MM.1S (cell line): ENCODE data around the gene ALPG.
A peak's percentile ranks its signal among the peaks of the same experiment; 100 is the strongest.
"Not testable (repeated sequence)": the region's sequence is repeated elsewhere in the genome, so short reads cannot be mapped to it uniquely, and the experiment has no call there.

Source experiments
- DNase-seq: peaks from one replicate; pipeline ENCODE4 v3.0.0-alpha.2; 2015
- H2AFZ ChIP-seq: fragments of 300-600 bp; sonication (generic); 2 replicates; pipeline ENCODE4 v1.6.0; 2016; ENCODE audit warnings: antibody characterized with exemption, low read length
- H3F3A ChIP-seq: fragments of 300-600 bp; sonication (generic); 2 replicates; pipeline ENCODE4 v1.6.1; 2016; ENCODE audit warnings: mild to moderate bottlenecking, antibody characterized with exemption, low read length, moderate library complexity, mixed read lengths; ENCODE audit not compliant: insufficient read depth
- H3K27ac ChIP-seq: fragments of 300-600 bp; sonication (generic); 2 replicates; pipeline ENCODE4 v1.5.1; 2016; ENCODE audit warnings: mild to moderate bottlenecking, low read length
- H3K27me3 ChIP-seq: fragments of 300-600 bp; sonication (generic); replicated peaks from 2 replicates; pipeline ENCODE4 v1.6.0; 2016; ENCODE audit warnings: low read length; ENCODE audit not compliant: insufficient read depth
- H3K36me3 ChIP-seq: fragments of 300-600 bp; sonication (generic); replicated peaks from 2 replicates; pipeline ENCODE4 v1.6.1; 2016; ENCODE audit warnings: mild to moderate bottlenecking, low read length, mixed read lengths; ENCODE audit not compliant: insufficient read depth
- H3K4me1 ChIP-seq: fragments of 300-600 bp; sonication (generic); 2 replicates; pipeline ENCODE4 v1.6.1; 2016; ENCODE audit warnings: low read length, mixed read lengths
- H3K4me2 ChIP-seq: fragments of 300-600 bp; sonication (generic); 2 replicates; pipeline ENCODE4 v1.6.0; 2016; ENCODE audit warnings: low read depth, low read length
- H3K4me3 ChIP-seq: fragments of 300-600 bp; sonication (generic); 2 replicates; pipeline ENCODE4 v1.5.1; 2016; ENCODE audit warnings: low read length, mixed read lengths
- H3K79me2 ChIP-seq: fragments of 300-600 bp; sonication (generic); 2 replicates; pipeline ENCODE4 v1.6.1; 2016; ENCODE audit warnings: mixed run types, low read length, mixed read lengths
- H3K9ac ChIP-seq: fragments of 300-600 bp; sonication (generic); 2 replicates; pipeline ENCODE4 v1.6.1; 2016; ENCODE audit warnings: low read length, mixed read lengths
- H3K9me2 ChIP-seq: fragments of 300-600 bp; sonication (generic); replicated peaks from 2 replicates; pipeline ENCODE4 v1.6.1; 2016; ENCODE audit warnings: mild to moderate bottlenecking, low read length, mixed read lengths; ENCODE audit not compliant: insufficient read depth
- H3K9me3 ChIP-seq: fragments of 300-600 bp; sonication (generic); replicated peaks from 2 replicates; pipeline ENCODE4 v1.6.1; 2016; ENCODE audit warnings: mild to moderate bottlenecking, low read length, mixed read lengths; ENCODE audit not compliant: insufficient read depth
- H4K20me1 ChIP-seq: fragments of 300-600 bp; sonication (generic); 2 replicates; pipeline ENCODE4 v1.6.1; 2016; ENCODE audit warnings: mild to moderate bottlenecking, low read length, moderate library complexity, mixed read lengths; ENCODE audit not compliant: insufficient read depth
- EZH2 ChIP-seq: fragments of 300-600 bp; sonication (generic); optimal IDR thresholded peaks from 2 replicates; pipeline ENCODE3; 2017; ENCODE audit warnings: low read depth, mild to moderate bottlenecking, antibody characterized with exemption, low read length, mixed read lengths
- TF ChIP-seq, protein P1 (sequence below): fragments of 300-600 bp; sonication (generic); IDR thresholded peaks from 2 replicates; pipeline ENCODE4 v1.5.1; 2016; ENCODE audit warnings: antibody characterized with exemption, low read length, mixed read lengths

The ALPG gene

DNA sequence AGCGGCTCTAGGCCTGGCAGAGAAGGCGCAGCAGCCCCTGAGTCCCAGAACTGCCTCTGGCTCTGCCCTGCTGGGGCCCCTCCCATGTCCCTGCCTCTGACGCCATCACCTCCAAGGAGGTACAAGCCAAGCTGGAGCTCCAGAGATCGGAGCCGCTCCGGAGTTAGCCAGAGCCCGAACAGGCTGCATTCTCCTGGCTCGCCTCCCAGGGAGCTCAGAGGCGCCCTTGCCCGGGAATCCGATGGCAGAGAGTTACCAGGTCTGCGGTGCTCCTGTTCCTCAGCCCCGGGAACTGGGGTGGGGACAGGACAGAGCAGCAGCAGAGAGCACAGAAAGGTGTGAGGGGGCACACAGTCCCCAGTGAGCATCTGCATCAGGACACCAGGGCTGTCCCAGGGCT, 36.4 kb downstream of the ALPG start:
- not testable (repeated sequence) for H3K27me3 ChIP-seq, H4K20me1 ChIP-seq, H3K4me1 ChIP-seq, H3F3A ChIP-seq, H3K9me2 ChIP-seq, H3K27ac ChIP-seq, H3K9ac ChIP-seq, H3K4me2 ChIP-seq, H3K4me3 ChIP-seq, H3K36me3 ChIP-seq, H2AFZ ChIP-seq, H3K79me2 ChIP-seq, H3K9me3 ChIP-seq, DNase-seq

DNA sequence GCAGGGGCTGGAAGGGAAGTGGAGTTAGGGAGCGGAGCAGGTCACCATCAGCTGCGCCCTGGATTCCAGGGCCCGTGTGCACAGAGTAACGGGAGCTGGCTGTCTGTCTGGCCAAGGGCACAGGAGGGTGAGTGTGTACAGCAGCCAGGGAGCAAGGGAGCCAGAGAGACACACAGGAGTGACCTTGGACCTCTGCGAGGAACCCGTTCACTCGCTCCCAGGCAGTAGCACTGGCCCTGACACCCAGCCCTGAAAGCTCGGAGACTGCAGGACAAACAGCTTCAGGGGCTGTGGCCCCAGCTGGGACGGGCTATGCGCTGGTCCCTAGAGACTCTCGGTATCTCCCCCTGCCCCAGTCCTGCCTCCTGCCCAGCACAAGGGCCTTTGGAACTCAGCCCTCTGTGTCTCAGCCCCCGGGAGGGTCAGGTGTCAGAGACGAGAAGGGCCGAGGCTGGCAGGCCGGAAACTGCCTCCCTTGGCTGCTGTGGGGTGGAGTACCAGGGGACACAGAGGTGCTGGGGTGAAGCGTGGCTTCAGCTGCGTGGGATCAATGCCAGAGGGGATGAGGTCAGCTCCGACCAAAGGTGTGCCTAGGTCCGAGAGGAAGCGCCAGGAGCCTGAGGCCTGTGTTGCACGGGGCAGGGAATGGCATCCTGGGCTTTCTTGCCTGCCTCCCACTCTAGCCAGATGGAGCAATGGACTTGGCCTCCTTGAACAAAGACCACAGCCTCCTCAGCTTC, 37.2 kb downstream of the ALPG start:
- H3K27ac ChIP-seq = not testable (repeated sequence)

DNA sequence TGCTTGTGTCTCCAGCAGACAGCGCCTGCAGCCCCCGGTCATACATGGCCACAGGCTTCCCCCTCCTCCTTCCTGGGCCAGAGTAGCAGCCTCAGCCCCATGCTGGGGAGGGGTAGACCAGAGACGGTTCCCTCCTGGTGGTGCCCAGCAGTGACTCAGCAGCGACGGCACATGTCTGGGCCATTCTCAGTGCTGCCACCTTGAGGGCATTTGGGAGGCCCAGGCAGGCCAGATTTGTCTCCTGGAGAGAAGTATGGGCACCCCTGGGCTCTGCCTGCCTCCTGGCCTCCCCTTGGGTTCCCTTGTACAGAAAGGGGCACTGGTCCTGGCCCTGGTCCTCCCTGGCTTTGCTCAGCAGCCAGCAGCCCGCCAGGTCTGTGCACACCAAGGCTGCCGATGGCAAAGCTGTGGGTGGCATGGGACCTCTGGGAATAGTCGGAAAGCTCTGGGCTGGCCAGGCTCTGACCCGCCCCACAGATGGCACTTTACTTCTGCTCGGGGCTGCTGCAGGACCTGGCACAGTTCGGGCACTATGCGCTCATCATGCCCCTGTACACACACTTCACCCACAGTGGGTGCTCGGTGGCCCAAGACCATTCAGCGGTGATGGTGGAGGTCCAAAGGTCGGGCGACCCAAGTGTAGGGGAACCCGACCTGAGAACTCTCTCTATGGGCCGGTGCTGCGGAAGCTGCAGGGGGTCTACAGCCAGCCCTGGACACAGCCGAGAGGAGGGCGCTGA, 37.9 kb downstream of the ALPG start:
- no peaks in the 10 kb centered on the region for H3K27me3 ChIP-seq
- H3K27ac ChIP-seq = no peak overlapping the region
- peak overlapping the region; percentile 65 for H2AFZ ChIP-seq
- H3K4me1 ChIP-seq = no peaks in the 10 kb centered on the region
- no peaks in the 10 kb centered on the region for H4K20me1 ChIP-seq
- no peak overlapping the region for H3K4me2 ChIP-seq
- H3K4me3 ChIP-seq = no peak overlapping the region
- H3K9me3 ChIP-seq = no peaks in the 10 kb centered on the region
- H3K9me2 ChIP-seq = no peaks in the 10 kb centered on the region
- TF ChIP-seq, protein P1, sequence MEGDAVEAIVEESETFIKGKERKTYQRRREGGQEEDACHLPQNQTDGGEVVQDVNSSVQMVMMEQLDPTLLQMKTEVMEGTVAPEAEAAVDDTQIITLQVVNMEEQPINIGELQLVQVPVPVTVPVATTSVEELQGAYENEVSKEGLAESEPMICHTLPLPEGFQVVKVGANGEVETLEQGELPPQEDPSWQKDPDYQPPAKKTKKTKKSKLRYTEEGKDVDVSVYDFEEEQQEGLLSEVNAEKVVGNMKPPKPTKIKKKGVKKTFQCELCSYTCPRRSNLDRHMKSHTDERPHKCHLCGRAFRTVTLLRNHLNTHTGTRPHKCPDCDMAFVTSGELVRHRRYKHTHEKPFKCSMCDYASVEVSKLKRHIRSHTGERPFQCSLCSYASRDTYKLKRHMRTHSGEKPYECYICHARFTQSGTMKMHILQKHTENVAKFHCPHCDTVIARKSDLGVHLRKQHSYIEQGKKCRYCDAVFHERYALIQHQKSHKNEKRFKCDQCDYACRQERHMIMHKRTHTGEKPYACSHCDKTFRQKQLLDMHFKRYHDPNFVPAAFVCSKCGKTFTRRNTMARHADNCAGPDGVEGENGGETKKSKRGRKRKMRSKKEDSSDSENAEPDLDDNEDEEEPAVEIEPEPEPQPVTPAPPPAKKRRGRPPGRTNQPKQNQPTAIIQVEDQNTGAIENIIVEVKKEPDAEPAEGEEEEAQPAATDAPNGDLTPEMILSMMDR = peak; percentile 52
- TF ChIP-seq EZH2 = no peak
- no peaks in the 10 kb centered on the region for H3F3A ChIP-seq
- no peaks in the 10 kb centered on the region for H3K36me3 ChIP-seq
- H3K9ac ChIP-seq = no peak overlapping the region
- DNase-seq = peak; percentile 57
- H3K79me2 ChIP-seq = no peaks in the 10 kb centered on the region

More for the DNA sequence above, 37.2 kb downstream of the ALPG start:
- H2AFZ ChIP-seq = peak overlapping the region; percentile 65
- not testable (repeated sequence) for H3K4me1 ChIP-seq, H3K9me2 ChIP-seq, H4K20me1 ChIP-seq, H3K36me3 ChIP-seq, H3K9ac ChIP-seq, DNase-seq, H3K9me3 ChIP-seq, H3K79me2 ChIP-seq, H3K27me3 ChIP-seq, H3K4me3 ChIP-seq, H3F3A ChIP-seq, H3K4me2 ChIP-seq

DNA sequence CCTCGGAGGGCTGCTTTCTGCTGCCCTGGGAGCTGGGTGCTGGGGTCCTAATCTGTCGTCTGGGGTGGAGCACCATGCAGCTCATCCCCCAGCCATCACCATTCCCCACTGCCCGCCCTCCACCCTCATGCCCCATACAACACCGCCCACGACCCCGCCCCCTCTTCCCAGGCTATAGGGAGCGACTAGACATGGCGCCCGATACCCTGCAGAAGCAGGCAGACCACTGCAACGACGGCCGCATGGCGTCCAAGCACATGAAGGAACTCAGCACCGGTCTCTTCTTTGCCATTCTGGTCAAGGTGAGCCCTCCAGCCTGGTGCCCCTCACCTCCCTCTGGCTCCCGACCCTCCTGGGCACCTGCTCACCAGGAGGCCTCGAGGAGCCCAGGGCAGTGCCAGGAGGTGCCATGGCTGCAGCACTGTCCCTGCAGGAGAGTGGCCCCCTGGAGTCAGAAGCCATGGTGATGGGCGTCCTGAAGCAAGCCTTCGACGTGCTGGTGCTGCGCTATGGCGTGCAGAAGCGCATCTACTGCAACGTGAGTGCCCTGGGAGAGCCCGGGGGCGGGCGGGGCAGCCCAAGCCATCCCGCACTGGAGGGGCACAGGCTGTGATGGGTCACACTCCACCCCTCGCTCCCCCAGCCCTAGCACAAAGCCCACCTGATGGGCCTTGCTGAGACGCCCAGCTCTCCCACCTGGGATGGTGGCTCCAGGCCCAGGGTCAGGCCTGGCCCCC, 38.7 kb downstream of the ALPG start:
- not testable (repeated sequence) for H3F3A ChIP-seq, H3K36me3 ChIP-seq, H3K79me2 ChIP-seq, H3K9me3 ChIP-seq, H4K20me1 ChIP-seq, H2AFZ ChIP-seq, H3K9me2 ChIP-seq, H3K4me2 ChIP-seq, H3K4me1 ChIP-seq, H3K27me3 ChIP-seq, H3K27ac ChIP-seq, DNase-seq, H3K9ac ChIP-seq, H3K4me3 ChIP-seq
